Glomerular visceral epithelial cell (primary cell): ENCODE data around the gene RIMBP2.

Source experiments
- DNase-seq: peaks from one replicate; pipeline ENCODE4 v3.0.0-alpha.2; 2016; ENCODE audit errors: extremely low spot score

RIMBP2 gene

DNA sequence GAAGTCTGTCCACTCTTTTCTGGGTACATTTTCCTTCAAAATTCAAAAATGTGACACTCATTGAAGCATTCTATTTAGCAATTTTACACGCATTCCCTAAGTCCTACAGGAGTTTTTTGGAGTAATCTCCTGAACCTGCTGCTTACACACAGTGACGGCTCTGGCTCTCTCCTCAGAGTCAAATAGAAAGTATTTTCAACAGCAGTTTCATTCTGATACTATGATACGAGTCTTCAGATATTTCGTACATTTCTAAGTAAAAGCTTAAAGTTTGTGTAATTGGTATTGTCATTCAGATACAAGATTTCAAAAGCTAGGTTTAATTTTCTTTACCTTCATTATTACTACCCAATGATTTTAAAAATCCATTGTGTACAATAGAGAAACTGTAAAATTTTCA, 342.0 kb downstream of the RIMBP2 start:
- DNase-seq: no peak

DNA sequence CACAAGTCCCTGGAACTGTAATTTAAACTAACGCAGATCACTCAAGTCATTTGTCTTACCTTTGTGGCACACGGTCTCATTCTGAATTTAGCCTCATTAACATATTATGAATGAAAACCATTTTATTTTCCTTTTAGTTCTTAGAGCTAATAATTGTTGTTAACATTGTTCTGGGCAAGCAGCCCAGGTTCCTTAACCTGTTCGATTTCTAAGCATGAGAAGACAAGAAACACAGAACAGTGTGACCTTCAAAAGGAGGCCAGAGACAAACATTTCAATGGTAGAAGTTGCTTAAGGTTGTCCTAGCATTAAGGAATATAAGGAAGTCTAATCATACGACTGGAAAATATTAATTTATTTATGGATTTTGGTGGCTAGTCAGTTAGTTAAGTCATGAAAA, 343.2 kb downstream of the RIMBP2 start:
- no peak for DNase-seq

DNA sequence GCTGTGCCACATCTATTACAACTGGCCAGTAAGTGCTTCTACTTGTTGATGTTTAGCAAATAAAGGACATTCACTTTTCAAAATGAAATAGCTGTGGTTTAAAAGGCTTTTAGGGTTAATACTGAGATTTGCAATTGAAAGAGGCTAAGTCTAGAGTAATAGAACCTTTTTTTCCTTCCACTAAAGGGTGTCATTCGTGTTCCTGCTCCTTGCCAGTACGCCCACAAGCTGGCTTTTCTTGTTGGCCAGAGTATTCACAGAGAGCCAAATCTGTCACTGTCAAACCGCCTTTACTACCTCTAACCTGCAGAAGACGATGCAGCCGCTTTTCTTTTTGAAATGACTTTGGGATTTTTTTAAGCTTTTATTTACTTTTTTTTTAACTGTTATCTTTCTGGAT, 344.8 kb downstream of the RIMBP2 start:
- no peak for DNase-seq

DNA sequence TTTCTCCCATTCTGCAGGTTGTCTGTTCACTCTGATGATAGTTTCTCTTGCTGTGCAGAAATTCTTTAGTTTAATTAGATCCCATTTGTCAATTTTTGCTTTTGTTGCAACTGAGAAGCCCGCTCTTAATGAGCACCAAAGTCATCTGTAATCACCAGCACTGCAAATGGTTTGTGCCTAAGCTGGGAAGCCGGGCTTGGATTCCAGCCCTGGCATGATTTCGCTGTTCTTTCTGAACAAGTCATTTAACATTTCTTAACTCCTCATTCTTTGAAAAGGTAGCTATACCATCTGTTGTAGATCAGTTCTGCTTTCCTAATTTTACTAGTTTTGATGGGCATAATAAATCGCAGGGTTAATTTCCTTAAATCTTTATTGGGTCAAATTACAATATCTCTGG, 346.3 kb downstream of the RIMBP2 start:
- no peak for DNase-seq

DNA sequence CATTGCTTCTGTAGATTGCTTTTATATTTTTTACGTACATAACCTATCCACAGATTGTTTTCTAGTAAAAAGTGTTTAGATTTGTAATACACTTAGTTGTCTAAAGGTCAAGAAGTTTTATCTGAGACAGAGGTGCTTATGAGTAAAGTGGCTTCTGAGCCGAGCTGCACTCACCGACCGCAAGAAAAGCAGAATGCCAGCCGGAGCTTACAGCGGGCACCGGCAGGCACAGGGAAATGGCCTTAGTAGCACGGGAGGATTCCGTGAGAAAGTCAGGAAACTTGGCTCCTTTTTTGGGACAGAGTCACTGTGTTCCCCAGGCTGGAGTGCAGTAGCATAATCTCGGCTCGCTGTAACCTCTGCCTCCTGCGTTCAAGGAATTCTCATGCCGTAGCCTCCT, 348.6 kb downstream of the RIMBP2 start:
- no peak for DNase-seq

DNA sequence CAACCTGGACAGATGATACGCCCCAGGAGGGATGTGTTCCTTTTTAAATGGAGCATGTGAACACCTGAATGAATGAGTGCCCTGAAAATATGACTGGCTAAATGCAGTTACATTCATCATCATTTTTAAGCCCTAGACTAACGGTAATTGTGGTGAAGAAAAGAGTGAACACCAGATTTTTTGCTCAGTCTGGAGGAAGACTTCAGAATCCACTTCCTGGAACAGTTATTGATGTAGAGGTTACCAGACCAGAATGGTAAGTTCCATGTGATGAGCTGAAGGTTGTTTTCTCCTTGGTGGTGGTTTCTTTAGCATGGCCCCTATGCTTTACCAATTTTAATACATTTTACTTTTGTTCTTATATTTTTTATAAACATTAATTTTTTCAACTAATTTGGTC, 349.1 kb downstream of the RIMBP2 start:
- no peak for DNase-seq

DNA sequence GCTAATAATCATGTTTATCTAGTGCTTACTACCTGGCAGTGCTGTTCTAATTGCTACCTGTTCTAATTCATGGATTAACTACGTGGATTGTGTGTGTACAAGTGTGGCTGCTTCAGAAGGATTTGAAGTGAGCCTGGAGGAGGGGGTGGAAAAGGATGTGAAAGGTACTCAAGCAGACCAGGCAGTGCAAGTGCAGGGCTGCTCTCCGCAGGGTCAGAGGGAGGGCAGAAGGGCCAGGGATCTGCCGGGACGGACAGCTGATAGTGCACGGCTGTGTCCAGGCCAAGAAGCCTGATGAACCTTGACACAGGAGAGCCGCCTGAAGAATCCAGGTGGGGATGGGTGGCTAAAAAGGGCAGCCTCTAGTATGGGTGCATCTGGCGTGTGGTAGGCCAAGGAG, 349.9 kb downstream of the RIMBP2 start:
- DNase-seq: no peak

DNA sequence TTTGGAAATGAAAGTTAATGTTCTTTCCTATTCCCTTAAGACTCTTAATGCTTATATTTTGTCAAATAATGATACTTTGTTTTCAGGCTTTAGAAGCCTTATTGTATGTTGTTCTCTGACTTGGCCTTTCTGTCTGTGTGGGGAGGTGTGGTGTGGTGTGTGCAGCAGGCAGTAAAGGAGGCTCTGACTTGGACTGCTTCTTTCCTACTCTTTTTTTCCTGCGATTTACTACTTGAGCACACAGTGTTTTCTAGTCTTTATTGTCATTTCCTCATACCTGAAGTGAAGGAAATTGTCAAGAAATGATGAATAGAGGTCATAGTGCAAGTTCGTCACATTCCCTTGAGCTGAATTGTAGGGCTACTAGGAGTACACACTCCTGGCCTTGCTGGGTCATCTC, 351.5 kb downstream of the RIMBP2 start:
- no peak for DNase-seq

DNA sequence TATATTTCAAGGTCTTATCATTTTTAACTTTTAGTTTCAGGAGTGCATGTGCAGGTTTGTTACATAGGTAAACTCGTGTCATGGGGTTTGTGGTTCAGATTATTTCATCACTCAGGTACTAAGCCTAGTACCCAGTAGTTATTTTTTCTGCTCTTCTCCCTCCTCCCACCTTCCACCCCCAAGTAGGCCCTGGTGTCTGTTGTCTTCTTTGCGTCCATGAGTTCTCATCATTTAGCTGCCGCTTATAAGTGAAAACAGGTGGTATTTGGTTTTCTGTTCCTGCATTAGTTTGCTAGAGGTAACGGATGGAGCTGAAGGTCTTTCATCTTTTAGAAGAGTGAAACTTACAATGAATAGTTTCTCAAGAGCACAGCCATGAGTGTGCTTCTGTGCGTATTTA, 354.0 kb downstream of the RIMBP2 start:
- DNase-seq: no peak

DNA sequence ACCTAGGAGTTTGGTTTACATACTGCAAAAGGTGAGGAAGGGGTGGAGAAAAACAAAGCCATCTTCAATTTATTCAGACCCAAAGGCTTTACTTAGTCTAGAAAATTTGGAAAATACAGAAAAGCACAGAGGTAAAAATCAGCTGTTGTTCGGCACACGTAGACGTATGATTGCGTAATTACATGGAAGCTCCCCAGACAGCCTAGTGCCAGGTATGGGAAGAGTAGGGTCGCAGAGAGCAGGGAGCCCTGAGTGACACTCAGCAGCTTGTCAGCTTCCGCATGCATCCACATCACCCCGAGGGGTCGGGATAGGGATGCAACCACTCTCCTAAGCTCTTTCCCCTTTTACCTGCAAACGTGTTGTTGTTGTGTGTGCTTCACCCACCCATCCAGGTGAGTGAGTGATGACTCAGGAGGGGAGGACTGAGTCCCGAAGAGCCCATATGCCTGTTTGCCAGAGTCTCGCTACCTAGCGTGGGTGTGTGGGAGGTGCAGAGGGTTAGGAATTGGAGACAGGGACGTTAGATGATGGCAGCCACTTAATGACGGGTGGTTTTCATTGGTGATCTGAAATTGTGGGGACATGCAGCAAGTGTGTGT, 358.3 kb downstream of the RIMBP2 start:
- no peak for DNase-seq

DNA sequence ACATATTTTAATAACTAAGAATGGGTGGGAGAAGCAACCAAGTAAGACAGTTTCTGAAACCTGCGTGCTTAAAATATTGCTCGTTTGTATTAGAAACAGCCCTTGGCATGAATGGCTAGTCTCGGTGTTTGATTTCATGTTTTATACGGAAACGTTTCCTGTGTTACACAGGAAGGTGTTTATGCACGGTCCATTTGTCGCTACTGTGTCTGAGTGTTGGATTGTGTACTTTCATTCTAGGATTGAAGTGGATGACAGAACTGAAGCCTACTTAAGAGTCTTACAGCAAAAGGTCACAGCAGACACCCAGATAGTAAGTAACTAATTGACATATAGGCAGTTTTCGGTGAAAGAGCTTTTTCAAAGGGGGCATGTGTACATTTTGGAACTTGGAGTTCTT, 358.9 kb downstream of the RIMBP2 start:
- DNase-seq: no peak

DNA sequence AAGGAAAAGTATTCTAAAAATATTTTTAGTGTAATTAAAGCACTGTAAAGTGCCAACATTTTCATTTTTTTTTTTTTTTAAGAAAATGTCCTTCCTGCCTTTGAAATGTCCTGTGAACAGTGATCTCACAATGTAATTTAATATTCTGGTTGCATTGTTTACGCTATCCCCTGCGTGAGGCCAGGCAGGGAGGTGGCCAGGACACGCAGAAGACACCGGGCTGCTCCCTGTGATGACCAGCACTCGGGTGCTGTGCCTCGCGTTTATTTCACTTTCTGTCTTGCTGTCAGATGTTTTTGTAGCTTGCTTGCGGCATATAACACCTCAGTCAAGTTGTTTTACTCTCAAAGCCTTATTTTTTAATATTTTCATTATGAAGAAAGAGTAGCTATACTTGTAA, 359.9 kb downstream of the RIMBP2 start:
- no peak for DNase-seq

DNA sequence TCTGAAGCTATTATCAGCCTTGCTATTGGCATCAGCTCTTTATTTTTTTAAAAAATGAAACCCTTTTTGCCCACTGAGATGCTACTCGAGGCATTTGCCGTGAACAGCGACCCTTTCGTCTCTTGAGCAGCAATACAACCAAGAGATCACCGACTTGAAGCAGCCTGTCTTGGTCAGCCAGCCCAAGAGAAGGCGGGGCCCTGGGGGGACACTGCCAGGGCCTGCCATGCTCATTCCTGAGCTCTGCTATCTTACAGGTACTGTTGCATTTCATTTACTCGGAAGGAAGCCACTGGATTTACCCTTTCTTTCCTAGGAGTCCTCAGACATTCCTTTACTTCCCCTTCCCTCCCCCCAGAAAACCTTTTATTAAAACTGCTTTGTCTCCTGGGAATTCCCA, 361.7 kb downstream of the RIMBP2 start:
- DNase-seq: no peak

DNA sequence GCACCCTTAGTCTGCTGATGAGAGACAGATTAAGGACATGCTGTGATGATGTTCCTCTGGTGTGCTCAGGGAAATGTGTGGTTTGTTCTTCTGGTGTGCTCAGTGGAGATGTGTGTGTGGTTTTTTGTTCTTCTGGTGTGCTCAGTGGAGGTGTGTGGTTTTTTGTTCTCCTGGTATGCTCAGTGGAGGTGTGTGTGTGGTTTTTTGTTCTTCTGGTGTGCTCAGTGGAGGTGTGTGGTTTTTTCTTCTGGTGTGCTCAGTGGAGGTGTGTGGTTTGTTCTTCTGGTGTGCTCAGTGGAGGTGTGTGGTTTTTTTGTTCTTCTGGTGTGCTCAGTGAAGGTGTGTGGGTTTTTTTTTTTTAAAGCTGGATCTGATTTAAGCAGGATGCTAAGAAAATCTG, 363.0 kb downstream of the RIMBP2 start:
- no peak for DNase-seq

DNA sequence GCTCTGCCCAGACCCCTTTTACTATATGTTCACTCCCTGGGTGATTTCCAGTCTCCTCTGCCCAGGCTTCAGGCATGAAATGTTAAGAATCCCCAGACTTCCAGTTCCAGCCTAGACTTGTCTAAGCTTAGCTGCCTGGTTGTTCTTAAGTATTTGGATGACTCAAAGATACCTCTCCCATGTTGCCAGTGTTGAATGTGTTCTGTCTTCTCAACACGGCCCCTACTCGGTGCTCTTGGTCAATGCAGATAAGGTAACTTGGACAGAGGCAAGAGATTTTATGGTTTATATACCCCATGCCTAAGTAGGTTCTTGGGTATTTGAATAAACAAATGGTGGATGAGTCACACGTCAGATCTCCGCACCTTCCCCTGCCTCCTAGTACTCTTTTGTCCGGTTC, 364.8 kb downstream of the RIMBP2 start:
- DNase-seq: no peak

DNA sequence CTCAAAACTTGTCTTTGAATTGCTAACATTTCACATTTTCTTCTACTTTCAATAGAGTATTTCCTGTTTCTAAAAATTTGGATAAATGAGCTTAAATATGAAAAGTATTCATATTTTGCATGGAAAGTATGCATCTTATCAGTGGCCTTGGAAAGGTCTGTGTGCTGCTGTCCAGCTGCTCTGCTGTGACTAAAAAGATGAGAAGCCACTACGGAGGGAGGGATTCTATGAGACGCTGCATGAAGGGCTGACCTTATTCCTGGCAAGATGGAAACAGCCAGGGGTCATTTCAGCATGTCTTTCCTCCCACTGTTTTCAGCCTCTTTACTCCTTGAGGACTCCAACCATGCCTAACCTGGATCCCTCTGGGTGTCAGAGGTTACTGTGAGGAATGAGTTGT, 365.4 kb downstream of the RIMBP2 start:
- no peak for DNase-seq

DNA sequence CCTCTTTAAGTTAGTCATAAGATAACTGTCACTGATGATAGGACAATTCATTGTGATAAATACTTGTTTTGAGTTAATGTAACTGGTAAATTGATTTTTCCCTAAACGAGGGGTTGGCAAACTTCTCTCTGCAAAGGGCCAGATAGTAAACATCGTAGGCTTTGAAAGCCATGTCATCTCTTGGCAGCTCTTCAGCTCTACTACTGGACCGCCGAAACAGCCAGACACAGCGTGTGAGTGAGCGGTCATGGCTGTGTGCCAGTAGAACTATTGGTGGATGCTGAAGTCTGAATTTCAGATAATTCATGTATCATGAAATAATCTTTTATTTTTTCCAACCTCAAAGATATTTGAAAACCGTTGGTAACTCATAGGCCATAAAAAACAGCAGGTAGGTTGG, 368.5 kb downstream of the RIMBP2 start:
- no peak for DNase-seq
